Tibial nerve (tissue), 4 donors: Measurements from ENCODE around the gene GLYR1. TPM values are rescaled to one million over a fixed set of nuclear protein-coding genes. Genes with fewer than 3 reads are reported as not detected.
A peak's percentile ranks its signal among the peaks of the same experiment; 100 is the strongest.
"Not testable (repeated sequence)": the region's sequence is repeated elsewhere in the genome, so short reads cannot be mapped to it uniquely, and the experiment has no call there.

Experiments used
- DNase-seq, 2 donors: peaks; one replicate each; pipeline ENCODE4 v3.0.0-alpha.2; 2019; ENCODE audit warnings: low spot score in 2 of 2
- H3K27ac ChIP-seq, 4 donors: fragments of 200-600 bp; sonication (generic) in 3 of 4; one replicate each; pipeline ENCODE4 v1.5.1; 2017 to 2019; ENCODE audit warnings: mild to moderate bottlenecking in 1 of 4
- H3K27me3 ChIP-seq, 2 donors: fragments of 200-600 bp; sonication (generic) in 1 of 2; one replicate each; pipeline versions ENCODE4 v1.5.1 to v1.6.0; 2017 to 2019
- H3K36me3 ChIP-seq, 3 donors: fragments of 200-600 bp; sonication (generic); one replicate each; pipeline ENCODE4 v1.5.1; 2018 to 2019
- H3K4me1 ChIP-seq, 4 donors: fragments of 200-600 bp; sonication (generic) in 3 of 4; one replicate each; pipeline ENCODE4 v1.5.1; 2017 to 2019
- H3K4me3 ChIP-seq, 4 donors: fragments of 200-600 bp; sonication (generic) in 3 of 4; one replicate each; pipeline ENCODE4 v1.5.1; 2017 to 2019; ENCODE audit warnings: mild to moderate bottlenecking in 1 of 4, moderate library complexity in 1 of 4
- H3K9me3 ChIP-seq, 4 donors: fragments of 200-600 bp; sonication (generic) in 3 of 4; one replicate each; pipeline ENCODE4 v1.5.1; 2017 to 2019
- EP300 ChIP-seq, 2 donors: sonication (generic); formaldehyde crosslinking; IDR thresholded peaks; one replicate each; pipeline ENCODE4 v1.6.1; 2017; ENCODE audit warnings: antibody characterized with exemption in 2 of 2, mild to moderate bottlenecking in 1 of 2
- POLR2A ChIP-seq, 2 donors: fragments of 450-650 bp; IDR thresholded peaks; one replicate each; pipeline ENCODE4 v1.6.1; 2017; ENCODE audit warnings: antibody characterized with exemption in 2 of 2, mild to moderate bottlenecking in 2 of 2, moderate library complexity in 2 of 2
- WGBS, 2 donors: methylation state at CpG; one replicate each; pipeline ENCODE4 v1.1.5; 2018; 5-methylcytosine and 5-hydroxymethylcytosine counted together
- total RNA-seq, 4 donors: library from RNA; depleted of rRNA; stranded (reverse); fragments of >200 nt; gene quantifications; one replicate each; pipeline ENCODE4 v1.1.0, GENCODE V29; 2016
- TF ChIP-seq, protein P1 (sequence below), 5 experiments: fragments of 200-600 bp in 3 of 5; fragments of 450-650 bp in 2 of 5; sonication (generic) in 3 of 5; IDR thresholded peaks; one replicate each; pipeline ENCODE4 v1.5.1; 2016 to 2019; ENCODE audit warnings: antibody characterized with exemption in 5 of 5, mild to moderate bottlenecking in 3 of 5, moderate library complexity in 2 of 5

Gene GLYR1
- 10 to 100 TPM; 42.0 to 59.4 (median 50.9) TPM for total RNA-seq

DNA sequence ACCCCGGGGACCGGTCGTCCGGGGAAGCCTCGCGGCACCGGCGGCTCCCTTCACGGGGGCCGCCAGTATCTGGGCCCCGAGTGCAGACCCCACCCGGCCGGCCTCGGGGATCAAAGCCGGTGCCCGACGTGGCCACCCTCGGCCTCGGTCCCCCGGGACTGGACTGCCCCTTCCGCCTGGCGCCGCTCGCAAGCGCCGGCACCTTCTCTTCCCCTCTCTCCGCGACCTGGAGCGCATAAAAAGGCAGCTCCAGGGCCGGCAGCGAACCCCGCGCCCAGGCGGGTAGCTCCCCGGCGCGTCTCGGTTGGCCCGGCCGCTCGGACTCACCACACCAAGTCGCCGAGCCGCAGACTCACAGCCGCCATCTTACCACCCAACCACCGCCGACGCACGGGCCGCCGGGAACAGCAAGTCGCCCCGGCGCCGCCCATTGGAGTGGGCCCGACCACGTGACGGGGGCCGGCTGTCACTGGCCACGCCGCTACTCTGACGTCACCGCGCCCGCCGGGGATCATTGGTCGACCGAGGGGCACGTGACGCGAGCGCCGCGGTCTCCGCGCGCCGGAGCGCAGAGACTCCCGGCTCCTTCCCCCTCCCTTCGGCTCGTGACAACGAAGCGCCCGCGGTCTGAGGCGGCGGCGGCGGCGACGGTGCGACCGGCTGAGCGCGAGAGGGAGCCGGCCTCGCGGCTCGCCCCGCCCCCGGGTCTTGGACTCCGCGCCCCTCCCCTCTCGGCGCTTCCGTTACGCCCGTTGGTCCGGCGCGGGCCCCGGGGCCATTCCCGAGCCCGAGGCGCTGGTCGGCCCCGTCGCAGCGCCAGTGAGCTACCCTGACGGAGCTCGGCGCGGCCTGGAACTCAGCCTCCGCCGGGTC, at the start of gene GLYR1, which contains the start of gene UBN1:
GLYR1 (minus strand) TSS at position 388 of the 873 bp plus-strand sequence; CDS start at position 365, 23 bp downstream.
UBN1 (plus strand) TSS at position 581 of the 873 bp plus-strand sequence. CDS start 5,437 bp downstream, outside the sequence.
- peak within 1 kb of the TSS; percentile 67 to 99 (median 94) for H3K27ac ChIP-seq
- no peaks in the 10 kb centered on the region for H3K9me3 ChIP-seq
- H3K36me3 ChIP-seq: peaks cover 0 to 31% (median 3%) of the 10 kb centered on the region in 3 donors
- H3K4me1 ChIP-seq: peaks cover 0 to 58% (median 40%) of the 10 kb centered on the region in 4 donors
- TF ChIP-seq POLR2A (IDR thresholded peaks at IDR 0.05) (peak; percentile 45 to 92), EP300 (IDR thresholded peaks at IDR 0.05) (peak; percentile 54 to 92)
- TF ChIP-seq, protein P1, sequence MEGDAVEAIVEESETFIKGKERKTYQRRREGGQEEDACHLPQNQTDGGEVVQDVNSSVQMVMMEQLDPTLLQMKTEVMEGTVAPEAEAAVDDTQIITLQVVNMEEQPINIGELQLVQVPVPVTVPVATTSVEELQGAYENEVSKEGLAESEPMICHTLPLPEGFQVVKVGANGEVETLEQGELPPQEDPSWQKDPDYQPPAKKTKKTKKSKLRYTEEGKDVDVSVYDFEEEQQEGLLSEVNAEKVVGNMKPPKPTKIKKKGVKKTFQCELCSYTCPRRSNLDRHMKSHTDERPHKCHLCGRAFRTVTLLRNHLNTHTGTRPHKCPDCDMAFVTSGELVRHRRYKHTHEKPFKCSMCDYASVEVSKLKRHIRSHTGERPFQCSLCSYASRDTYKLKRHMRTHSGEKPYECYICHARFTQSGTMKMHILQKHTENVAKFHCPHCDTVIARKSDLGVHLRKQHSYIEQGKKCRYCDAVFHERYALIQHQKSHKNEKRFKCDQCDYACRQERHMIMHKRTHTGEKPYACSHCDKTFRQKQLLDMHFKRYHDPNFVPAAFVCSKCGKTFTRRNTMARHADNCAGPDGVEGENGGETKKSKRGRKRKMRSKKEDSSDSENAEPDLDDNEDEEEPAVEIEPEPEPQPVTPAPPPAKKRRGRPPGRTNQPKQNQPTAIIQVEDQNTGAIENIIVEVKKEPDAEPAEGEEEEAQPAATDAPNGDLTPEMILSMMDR (IDR thresholded peaks at IDR 0.05): no peak
- peak within 1 kb of the TSS; percentile 63 to 95 (median 88) for H3K4me3 ChIP-seq
- DNase-seq: peak; percentile 99 to 100
- no peaks in the 10 kb centered on the region for H3K27me3 ChIP-seq
- WGBS, 2 donors: 0 to 1% methylated on average over 30 to 54 of the region's 126 CpGs

DNA sequence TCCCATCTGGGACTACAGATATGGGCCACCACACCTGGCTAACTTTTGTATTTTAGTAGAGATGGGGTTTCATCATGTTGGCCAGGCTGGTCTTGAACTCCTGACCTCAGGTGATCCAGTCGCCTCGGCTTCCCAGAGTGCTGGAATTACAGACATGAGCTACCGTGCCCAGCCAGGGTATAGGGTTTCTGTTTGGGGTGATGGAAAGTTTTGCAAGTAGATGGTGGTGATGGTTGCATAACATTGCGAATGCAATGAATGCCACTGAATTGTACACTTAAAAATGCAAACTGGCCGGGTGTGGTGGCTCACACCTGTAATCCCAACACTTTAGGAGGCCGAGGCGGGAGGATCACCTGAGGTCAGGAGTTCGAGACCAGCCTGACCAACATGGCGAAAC, 49.7 kb upstream of the GLYR1 start:
- Histone ChIP-seq H3K36me3 (peaks cover 0 to 78% (median 0%) of the 10 kb centered on the region in 3 donors), H3K4me1 (peaks cover 0 to 21% (median 0%) of the 10 kb centered on the region in 4 donors)
- DNase-seq, H3K27me3 ChIP-seq, H3K4me3 ChIP-seq, H3K9me3 ChIP-seq, H3K27ac ChIP-seq: not testable (repeated sequence)
- 85 to 91% methylated on average over 9 of the region's 9 CpGs for WGBS, 2 donors

DNA sequence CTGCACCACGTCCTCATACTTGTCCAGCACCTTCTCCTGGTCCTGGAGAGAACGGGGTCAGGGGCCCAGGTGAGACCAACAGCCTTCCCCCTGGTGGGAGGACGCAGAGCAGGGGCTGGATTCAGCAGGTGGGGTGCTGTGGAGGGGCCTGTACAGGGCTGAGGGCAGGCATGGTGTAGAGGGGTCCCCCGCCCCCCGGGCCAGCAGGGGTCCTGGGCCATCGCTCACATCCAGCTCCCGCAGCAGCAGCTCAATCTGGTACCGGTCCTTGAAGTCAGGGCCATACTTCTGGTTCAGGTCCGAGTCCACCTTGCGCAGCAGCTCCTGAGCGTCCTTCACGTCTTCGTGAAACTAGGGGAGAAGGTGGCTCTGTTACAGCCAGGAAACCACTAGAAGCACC, 48.3 kb upstream of the GLYR1 start:
- WGBS, 2 donors: 89 to 91% methylated on average over 8 to 13 of the region's 13 CpGs
- DNase-seq: no peak
- Histone ChIP-seq H3K4me1 (peaks cover 0 to 15% (median 0%) of the 10 kb centered on the region in 4 donors), H3K27me3 (no peaks in the 10 kb centered on the region), H3K27ac (no peak overlapping the region), H3K9me3 (peaks cover 0 to 9% (median 0%) of the 10 kb centered on the region in 4 donors), H3K4me3 (no peak overlapping the region), H3K36me3 (peaks cover 0 to 84% (median 0%) of the 10 kb centered on the region in 3 donors)
- TF ChIP-seq, protein P1 (IDR thresholded peaks at IDR 0.05): no peak
- TF ChIP-seq POLR2A (IDR thresholded peaks at IDR 0.05): no peak
- TF ChIP-seq EP300 (IDR thresholded peaks at IDR 0.05): no peak

GRCh38 chr16:4894276-4895150, 47.4 kb upstream of the GLYR1 start:
- no peak for DNase-seq
- Histone ChIP-seq H3K36me3 (peaks cover 0 to 87% (median 0%) of the 10 kb centered on the region in 3 donors), H3K27me3 (no peaks in the 10 kb centered on the region), H3K9me3 (peaks cover 0 to 9% (median 0%) of the 10 kb centered on the region in 4 donors), H3K4me3 (no peak overlapping the region), H3K27ac (no peak overlapping the region), H3K4me1 (peaks cover 0 to 15% (median 0%) of the 10 kb centered on the region in 4 donors)
- WGBS, 2 donors: 73 to 83% methylated on average over 17 to 21 of the region's 22 CpGs
- no peak for TF ChIP-seq EP300 (IDR thresholded peaks at IDR 0.05)

- H3K36me3 ChIP-seq: peaks cover 0 to 84% (median 0%) of the 10 kb centered on the region in 3 donors
Measured at GRCh38 chr16:4893103-4893862, 46.2 kb upstream of the GLYR1 start.

More at GRCh38 chr16:4893103-4893862, 46.2 kb upstream of the GLYR1 start:
- no peak for DNase-seq
- Histone ChIP-seq H3K9me3 (no peaks in the 10 kb centered on the region), H3K4me3 (no peak overlapping the region), H3K27ac (peak overlapping the region in 1 of 4 donors; percentile 38), H3K4me1 (peaks cover 0 to 15% (median 0%) of the 10 kb centered on the region in 4 donors), H3K27me3 (no peaks in the 10 kb centered on the region)
- 89 to 93% methylated on average over 16 to 23 of the region's 26 CpGs for WGBS, 2 donors
- no peak for TF ChIP-seq EP300 (IDR thresholded peaks at IDR 0.05)
- TF ChIP-seq POLR2A (IDR thresholded peaks at IDR 0.05): no peak
- TF ChIP-seq, protein P1 (IDR thresholded peaks at IDR 0.05): no peak
